H9 (cell line): ENCODE data around the gene RBM38. TPM values are rescaled to one million over a fixed set of nuclear protein-coding genes. Genes with fewer than 3 reads are reported as not detected.

Experiments
- DNase-seq: peaks from one replicate; pipeline ENCODE4 v3.0.0-alpha.2; 2017
- H2AFZ ChIP-seq: one replicate; pipeline ENCODE4 v1.6.1; 2013; ENCODE audit warnings: mild to moderate bottlenecking, low read length, control low read depth, moderate library complexity
- H2AK5ac ChIP-seq: 2 replicates; pipeline ENCODE4 v1.6.1; 2013; ENCODE audit warnings: low read length, control low read depth, mixed read lengths; ENCODE audit not compliant: insufficient read length
- H2BK120ac ChIP-seq: one replicate; pipeline ENCODE4 v1.6.1; 2013; ENCODE audit warnings: low read depth, mild to moderate bottlenecking, low read length, control low read depth, inconsistent platforms; ENCODE audit not compliant: poor library complexity, severe bottlenecking
- H2BK12ac ChIP-seq: 2 replicates; pipeline ENCODE4 v1.6.1; 2013; ENCODE audit warnings: low read length, control low read depth, mixed read lengths, low read depth; ENCODE audit not compliant: insufficient read length
- H2BK15ac ChIP-seq: 2 replicates; pipeline ENCODE4 v1.6.1; 2013; ENCODE audit warnings: low read depth, low read length, control low read depth
- H2BK20ac ChIP-seq: one replicate; pipeline ENCODE4 v1.6.1; 2013; ENCODE audit warnings: low read depth, mild to moderate bottlenecking, low read length, control low read depth, inconsistent platforms; ENCODE audit not compliant: poor library complexity, severe bottlenecking
- H2BK5ac ChIP-seq: 2 replicates; pipeline ENCODE4 v1.6.1; 2013; ENCODE audit warnings: low read length, control low read depth, mixed read lengths; ENCODE audit not compliant: insufficient read length
- H3K14ac ChIP-seq: 2 replicates; pipeline ENCODE4 v1.6.1; 2013; ENCODE audit warnings: low read length, control low read depth; ENCODE audit not compliant: insufficient read depth
- H3K18ac ChIP-seq: 2 replicates; pipeline ENCODE4 v1.6.1; 2013; ENCODE audit warnings: low read depth, mild to moderate bottlenecking, mixed read lengths, low read length, control low read depth; ENCODE audit not compliant: insufficient read length
- H3K23ac ChIP-seq: 2 replicates; pipeline ENCODE4 v1.6.1; 2013; ENCODE audit warnings: low read length, control low read depth, mixed read lengths, low read depth; ENCODE audit not compliant: insufficient read length
- H3K23me2 ChIP-seq: 2 replicates; pipeline ENCODE4 v1.6.1; 2013; ENCODE audit warnings: low read depth, mild to moderate bottlenecking, mixed read lengths, low read length, control low read depth; ENCODE audit not compliant: insufficient read length, poor library complexity, severe bottlenecking
- H3K27ac ChIP-seq: 2 replicates; pipeline ENCODE4 v1.5.1; 2013; ENCODE audit warnings: low read length, control low read depth, mixed read lengths, low read depth; ENCODE audit not compliant: insufficient read length
- H3K27me3 ChIP-seq: 2 replicates; pipeline ENCODE4 v1.6.1; 2013; ENCODE audit warnings: low read length, control low read depth, inconsistent platforms; ENCODE audit not compliant: insufficient read depth
- H3K4ac ChIP-seq: 2 replicates; pipeline ENCODE4 v1.6.1; 2013; ENCODE audit warnings: low read depth, mild to moderate bottlenecking, control low read depth, inconsistent platforms, low read length, moderate library complexity
- H3K4me1 ChIP-seq: 2 replicates; pipeline ENCODE4 v1.6.1; 2013; ENCODE audit warnings: low read length, control low read depth, inconsistent platforms; ENCODE audit not compliant: insufficient read depth
- H3K4me2 ChIP-seq: 2 replicates; pipeline ENCODE4 v1.6.1; 2013; ENCODE audit warnings: low read length, control low read depth, mixed read lengths; ENCODE audit not compliant: insufficient read length, insufficient read depth
- H3K56ac ChIP-seq: 2 replicates; pipeline ENCODE4 v1.6.1; 2013; ENCODE audit warnings: low read depth, mild to moderate bottlenecking, mixed read lengths, low read length, control low read depth; ENCODE audit not compliant: insufficient read length
- H3K79me1 ChIP-seq: 2 replicates; pipeline ENCODE4 v1.6.1; 2013; ENCODE audit warnings: low read depth, mild to moderate bottlenecking, moderate library complexity, low read length, control low read depth, inconsistent platforms; ENCODE audit not compliant: insufficient read depth, poor library complexity, severe bottlenecking
- H3K79me2 ChIP-seq: 2 replicates; pipeline ENCODE4 v1.6.1; 2013; ENCODE audit warnings: low read length, control low read depth, inconsistent platforms; ENCODE audit not compliant: insufficient read depth
- H3K9ac ChIP-seq: 2 replicates; pipeline ENCODE4 v1.6.1; 2013; ENCODE audit warnings: low read length, control low read depth, mixed read lengths; ENCODE audit not compliant: insufficient read length; ENCODE audit errors: extremely low read depth
- H3K9me3 ChIP-seq: one replicate; pipeline ENCODE4 v1.6.1; 2013; ENCODE audit warnings: low read depth, low read length, inconsistent platforms; ENCODE audit not compliant: control insufficient read depth
- H3T11ph ChIP-seq: one replicate; pipeline ENCODE4 v1.6.1; 2013; ENCODE audit warnings: mild to moderate bottlenecking, low read length, control low read depth, inconsistent platforms
- H4K20me1 ChIP-seq: one replicate; pipeline ENCODE4 v1.6.1; 2013; ENCODE audit not compliant: control insufficient read depth, insufficient read length, insufficient read depth
- H4K5ac ChIP-seq: 2 replicates; pipeline ENCODE4 v1.6.1; 2013; ENCODE audit warnings: low read depth, mild to moderate bottlenecking, mixed read lengths, low read length, control low read depth; ENCODE audit not compliant: insufficient read length
- H4K8ac ChIP-seq: replicated peaks from 2 replicates; pipeline ENCODE4 v1.6.1; 2013; ENCODE audit warnings: low read length, control low read depth, mixed read lengths, low read depth; ENCODE audit not compliant: insufficient read length
- H4K91ac ChIP-seq: 2 replicates; pipeline ENCODE4 v1.6.1; 2013; ENCODE audit warnings: low read depth, mild to moderate bottlenecking, moderate library complexity, mixed read lengths, low read length, control low read depth; ENCODE audit not compliant: insufficient read length
- H3K27ac Mint-ChIP-seq, 3 experiments: 2 replicates in 2 of 3; 3 replicates in 1 of 3; pipeline ENCODE4 v1.8.0; 2020 to 2021; ENCODE audit warnings: mixed read lengths in 3 of 3, mild to moderate bottlenecking in 1 of 3, moderate library complexity in 1 of 3
- H3K27me3 Mint-ChIP-seq: 2 replicates; pipeline ENCODE4 v1.8.0; 2021; ENCODE audit warnings: low read depth, mild to moderate bottlenecking, moderate library complexity, mixed read lengths
- H3K36me3 Mint-ChIP-seq, 3 experiments: 2 replicates in 2 of 3; 3 replicates in 1 of 3; pipeline ENCODE4 v1.8.0; 2020 to 2021; ENCODE audit warnings: low read depth in 3 of 3, mixed read lengths in 3 of 3; ENCODE audit not compliant: insufficient read depth in 1 of 3
- H3K4me1 Mint-ChIP-seq, 2 experiments: 2 replicates each; pipeline ENCODE4 v1.8.0; 2020; ENCODE audit warnings: mixed read lengths in 2 of 2
- H3K4me3 Mint-ChIP-seq, 2 experiments: 2 replicates in 1 of 2; 3 replicates in 1 of 2; pipeline ENCODE4 v1.8.0; 2020 to 2021; ENCODE audit warnings: mild to moderate bottlenecking in 2 of 2, mixed read lengths in 2 of 2, moderate library complexity in 1 of 2
- H3K9me3 Mint-ChIP-seq, 2 experiments: 2 replicates in 1 of 2; 3 replicates in 1 of 2; pipeline ENCODE4 v1.8.0; 2020; ENCODE audit warnings: mild to moderate bottlenecking in 2 of 2, mixed read lengths in 2 of 2, moderate library complexity in 1 of 2
- WGBS: extraction: QIAGEN DNeasy Blood & Tissue Kit; methylation state at CpG from one replicate; pipeline ENCODE4 v1.1.7; 2013; ENCODE audit warnings: missing lambda C conversion rate, low lambda C conversion rate, mixed read lengths; ENCODE audit not compliant: insufficient read length; ENCODE audit errors: extremely low coverage; 5-methylcytosine and 5-hydroxymethylcytosine counted together
- total RNA-seq: library from RNA; stranded (reverse); gene quantifications from 2 replicates; pipeline ENCODE4 v1.2.1, GENCODE V29; 2021
- TF ChIP-seq, protein P1 (sequence below): fragments of 200-600 bp; sonication (generic); conservative IDR thresholded peaks from 3 replicates; pipeline ENCODE4 v1.8.0; 2021; ENCODE audit warnings: antibody characterized with exemption, mild to moderate bottlenecking

The RBM38 gene
- total RNA-seq, 1 experiment from 2014 or later, result 66.8 TPM

DNA sequence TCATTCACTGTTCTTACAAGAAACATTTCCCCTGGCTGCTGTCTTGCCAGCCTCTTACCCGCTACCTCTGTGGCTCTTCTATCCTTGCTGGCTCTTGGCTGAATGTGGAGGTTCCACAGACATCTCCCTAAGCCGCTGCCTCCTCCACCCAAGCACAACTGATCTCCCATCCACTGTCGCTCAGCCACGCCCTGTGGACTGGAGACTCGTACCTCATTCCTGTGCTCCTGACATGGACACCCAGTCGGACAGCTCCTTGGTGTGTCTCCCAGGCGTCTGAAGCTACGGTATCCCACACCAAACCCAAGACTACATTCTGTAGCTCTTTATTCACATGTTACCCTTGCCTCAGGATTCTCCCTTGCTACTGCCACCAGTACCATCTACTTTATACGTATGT lies 20.9 kb upstream of the RBM38 start:
- Histone ChIP-seq H2BK12ac (no peak overlapping the region), H4K5ac (no peak overlapping the region), H3K9me3 (no peaks in the 10 kb centered on the region), H2AFZ (no peak overlapping the region), H3K4ac (no peak overlapping the region), H2BK120ac (no peak overlapping the region), H4K91ac (no peak overlapping the region), H3K4me1 (no peaks in the 10 kb centered on the region), H4K8ac (no peak overlapping the region), H2BK20ac (no peak overlapping the region), H2AK5ac (no peak overlapping the region), H3K56ac (no peak overlapping the region), H4K20me1 (no peaks in the 10 kb centered on the region), H3K14ac (no peak overlapping the region), H3K79me2 (no peaks in the 10 kb centered on the region), H3K4me2 (no peak overlapping the region), H3K23ac (no peak overlapping the region), H3K9ac (no peak overlapping the region), H2BK5ac (no peak overlapping the region), H3K23me2 (no peaks in the 10 kb centered on the region), H3T11ph (no peak overlapping the region), H3K18ac (no peak overlapping the region), H3K79me1 (no peaks in the 10 kb centered on the region), H3K27me3 (no peaks in the 10 kb centered on the region), H3K27ac (no peak overlapping the region), H2BK15ac (no peak overlapping the region)
- TF ChIP-seq, protein P1, sequence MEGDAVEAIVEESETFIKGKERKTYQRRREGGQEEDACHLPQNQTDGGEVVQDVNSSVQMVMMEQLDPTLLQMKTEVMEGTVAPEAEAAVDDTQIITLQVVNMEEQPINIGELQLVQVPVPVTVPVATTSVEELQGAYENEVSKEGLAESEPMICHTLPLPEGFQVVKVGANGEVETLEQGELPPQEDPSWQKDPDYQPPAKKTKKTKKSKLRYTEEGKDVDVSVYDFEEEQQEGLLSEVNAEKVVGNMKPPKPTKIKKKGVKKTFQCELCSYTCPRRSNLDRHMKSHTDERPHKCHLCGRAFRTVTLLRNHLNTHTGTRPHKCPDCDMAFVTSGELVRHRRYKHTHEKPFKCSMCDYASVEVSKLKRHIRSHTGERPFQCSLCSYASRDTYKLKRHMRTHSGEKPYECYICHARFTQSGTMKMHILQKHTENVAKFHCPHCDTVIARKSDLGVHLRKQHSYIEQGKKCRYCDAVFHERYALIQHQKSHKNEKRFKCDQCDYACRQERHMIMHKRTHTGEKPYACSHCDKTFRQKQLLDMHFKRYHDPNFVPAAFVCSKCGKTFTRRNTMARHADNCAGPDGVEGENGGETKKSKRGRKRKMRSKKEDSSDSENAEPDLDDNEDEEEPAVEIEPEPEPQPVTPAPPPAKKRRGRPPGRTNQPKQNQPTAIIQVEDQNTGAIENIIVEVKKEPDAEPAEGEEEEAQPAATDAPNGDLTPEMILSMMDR, result no peak
- no peaks in the 10 kb centered on the region for H3K9me3 Mint-ChIP-seq
- H3K4me3 Mint-ChIP-seq, result no peak overlapping the region
- DNase-seq, result no peak
- H3K4me1 Mint-ChIP-seq, result peaks cover 9 to 10% of the 10 kb centered on the region in 2 experiments
- H3K27me3 Mint-ChIP-seq, result no peaks in the 10 kb centered on the region
- H3K36me3 Mint-ChIP-seq, result peaks cover 59 to 98% (median 95%) of the 10 kb centered on the region in 3 experiments
- WGBS, result no CpG with 5 or more reads among the region's 9 CpGs
- 0 out of 7 replicates have a peak overlapping the region, but pooled peaks of 1 of the 3 experiments have one; percentile 77 for H3K27ac Mint-ChIP-seq
